WI38 (cell line): Measurements from ENCODE around the gene PLG.
"Not testable (repeated sequence)": the region's sequence is repeated elsewhere in the genome, so short reads cannot be mapped to it uniquely, and the experiment has no call there.

Experiments used
- H3K4me3 ChIP-seq: 2 replicates; pipeline ENCODE4 v1.5.1; 2011; ENCODE audit warnings: low read depth, mild to moderate bottlenecking, control low read depth, low read length
- CTCF ChIP-seq: IDR thresholded peaks from 2 replicates; pipeline ENCODE4 v1.5.1; 2012; ENCODE audit warnings: low read depth, mild to moderate bottlenecking, control low read depth, low read length

Gene PLG

GRCh38 chr6:160692369-160692959 is 9.6 kb upstream of the PLG start:
- no peak overlapping the region for H3K4me3 ChIP-seq
- TF ChIP-seq CTCF, result no peak

- not testable (repeated sequence) for H3K4me3 ChIP-seq
These were observed 7.0 kb upstream of the PLG start for GRCh38 chr6:160695025-160695424.

GRCh38 chr6:160695622-160696021 is 6.4 kb upstream of the PLG start:
- not testable (repeated sequence) for H3K4me3 ChIP-seq

GRCh38 chr6:160696884-160697283 is 5.2 kb upstream of the PLG start:
- H3K4me3 ChIP-seq, result not testable (repeated sequence)

- no peak overlapping the region for H3K4me3 ChIP-seq
- no peak for TF ChIP-seq CTCF
These were observed 4.2 kb upstream of the PLG start for GRCh38 chr6:160697826-160698225.

GRCh38 chr6:160704688-160705087 is 2.6 kb downstream of the PLG start:
- H3K4me3 ChIP-seq, result not testable (repeated sequence)

- H3K4me3 ChIP-seq, result not testable (repeated sequence)
These were observed 6.9 kb downstream of the PLG start for GRCh38 chr6:160708993-160709392.

GRCh38 chr6:160714731-160715316 is 12.8 kb downstream of the PLG start:
- TF ChIP-seq CTCF, result no peak
- no peak overlapping the region for H3K4me3 ChIP-seq

GRCh38 chr6:160730911-160731310 is 28.9 kb downstream of the PLG start:
- no peak overlapping the region for H3K4me3 ChIP-seq
- TF ChIP-seq CTCF, result no peak

GRCh38 chr6:160733050-160733646 is 31.1 kb downstream of the PLG start:
- no peak overlapping the region for H3K4me3 ChIP-seq

More at GRCh38 chr6:160733050-160733646, 31.1 kb downstream of the PLG start:
- 0 out of 2 replicates have a peak, but pooled peaks have one; percentile 8 for TF ChIP-seq CTCF
